DMS79 (cell line): ENCODE measurements around the gene LUC7L.

Experiments used
- DNase-seq: peaks from one replicate; lab custom pipeline; 2025; lab: John Stamatoyannopoulos, UW

LUC7L gene

DNA sequence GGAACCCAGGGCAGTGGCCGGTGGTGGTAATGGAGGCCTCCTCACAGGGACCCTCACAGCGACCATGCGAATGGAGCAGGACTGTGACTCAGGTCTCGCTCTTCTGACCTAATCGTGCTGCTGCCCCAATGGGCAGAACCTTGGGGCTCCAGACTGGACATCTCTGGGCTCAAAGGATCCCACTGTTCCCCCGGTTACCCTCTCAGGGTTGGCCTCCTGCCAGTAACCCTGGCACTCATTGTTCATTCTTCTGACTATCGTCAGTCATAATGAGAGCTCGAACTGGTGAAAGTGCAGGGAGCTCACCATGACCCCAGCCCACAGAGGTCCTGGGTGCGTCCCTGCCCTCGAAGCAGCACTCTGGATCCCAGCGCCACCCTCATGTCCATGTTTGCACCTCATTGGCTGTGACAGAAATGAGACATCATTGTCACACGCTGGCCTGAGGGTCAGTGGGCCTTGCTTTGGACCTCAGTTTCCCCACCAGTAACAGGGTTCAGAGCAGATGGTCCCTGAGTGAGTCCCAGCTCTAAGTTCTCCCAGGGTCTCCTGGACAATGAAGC lies 86.8 kb downstream of the LUC7L start:
- DNase-seq, result no peak

DNA sequence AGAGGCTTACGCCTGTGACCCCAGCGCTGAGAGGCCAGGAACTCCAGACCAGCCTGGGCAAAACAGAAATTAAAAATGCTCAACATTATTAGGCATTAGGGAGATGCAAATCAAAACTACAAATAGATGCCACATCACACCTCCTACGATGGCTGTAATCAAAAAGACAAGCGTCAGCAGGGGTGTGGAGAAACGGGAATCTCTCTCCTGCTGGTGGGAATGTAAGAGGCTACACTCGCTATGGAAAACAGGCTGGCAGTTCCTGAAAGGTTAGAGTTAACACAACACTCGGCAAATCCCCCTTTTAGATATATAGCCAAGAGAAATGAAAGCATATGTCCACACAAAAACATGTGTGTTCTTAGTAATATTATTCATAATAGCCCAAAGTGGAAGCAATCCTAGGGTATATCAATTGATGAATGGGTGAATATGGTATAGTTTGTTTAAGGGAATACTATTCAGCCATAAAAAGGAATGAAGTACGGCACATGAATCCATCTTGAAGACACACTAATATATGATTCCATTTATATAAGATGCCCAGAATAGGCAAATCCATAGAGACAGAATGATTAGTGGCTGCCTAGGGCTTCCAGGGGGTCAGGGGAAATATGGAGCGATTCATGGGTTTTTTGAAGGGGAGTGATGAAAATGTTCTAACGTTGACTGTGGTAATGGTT lies 88.9 kb downstream of the LUC7L start:
- no peak for DNase-seq
